Upper lobe of right lung (tissue), 1 donor: ENCODE results near the gene PPP2CA. TPM values are rescaled to one million over a fixed set of nuclear protein-coding genes. Genes with fewer than 3 reads are reported as not detected.

Source experiments
- ATAC-seq: fragments of 200-7000 bp; cut with Tn5 transposase; one replicate; pipeline ENCODE4 v1.9.1; 2020; ENCODE audit warnings: mild to moderate bottlenecking, moderate library complexity
- DNase-seq: peaks from one replicate; pipeline ENCODE4 v3.0.0-alpha.2; 2020
- H3K27ac ChIP-seq: fragments of 200-600 bp; one replicate; pipeline ENCODE4 v1.8.0; 2022
- H3K27me3 ChIP-seq: fragments of 200-600 bp; one replicate; pipeline ENCODE4 v1.8.0; 2022; ENCODE audit warnings: mild to moderate bottlenecking
- H3K36me3 ChIP-seq: fragments of 200-600 bp; one replicate; pipeline ENCODE4 v1.8.0; 2022
- H3K4me1 ChIP-seq: fragments of 200-600 bp; one replicate; pipeline ENCODE4 v1.8.0; 2022
- H3K4me3 ChIP-seq: fragments of 200-600 bp; one replicate; pipeline ENCODE4 v1.8.0; 2022; ENCODE audit warnings: mild to moderate bottlenecking
- H3K9me3 ChIP-seq: fragments of 200-600 bp; one replicate; pipeline ENCODE4 v1.8.0; 2022
- intact Hi-C: fragments of 100-400 bp; cut with DNase I; formaldehyde crosslinking; loops from one replicate; pipeline ENCODE4 v1.11.0; 2022
- total RNA-seq: library from RNA; stranded (reverse); fragmentation: NEBNext Ultra II Directional; extraction: Animal tissue kit (Norgen Biotek cat#: 25700); gene quantifications from one replicate; pipeline ENCODE4 v1.2.1, GENCODE V29; 2021
- TF ChIP-seq, protein P1 (sequence below): fragments of 200-600 bp; IDR thresholded peaks from one replicate; pipeline ENCODE4 v1.8.0; 2022; ENCODE audit warnings: antibody characterized with exemption
- donor health status: DM: no; HTN: yes; CAD: no; lungs with severe emphysema.

The PPP2CA gene
- total RNA-seq, 1 donor from 2014 or later, result 108 TPM

DNA sequence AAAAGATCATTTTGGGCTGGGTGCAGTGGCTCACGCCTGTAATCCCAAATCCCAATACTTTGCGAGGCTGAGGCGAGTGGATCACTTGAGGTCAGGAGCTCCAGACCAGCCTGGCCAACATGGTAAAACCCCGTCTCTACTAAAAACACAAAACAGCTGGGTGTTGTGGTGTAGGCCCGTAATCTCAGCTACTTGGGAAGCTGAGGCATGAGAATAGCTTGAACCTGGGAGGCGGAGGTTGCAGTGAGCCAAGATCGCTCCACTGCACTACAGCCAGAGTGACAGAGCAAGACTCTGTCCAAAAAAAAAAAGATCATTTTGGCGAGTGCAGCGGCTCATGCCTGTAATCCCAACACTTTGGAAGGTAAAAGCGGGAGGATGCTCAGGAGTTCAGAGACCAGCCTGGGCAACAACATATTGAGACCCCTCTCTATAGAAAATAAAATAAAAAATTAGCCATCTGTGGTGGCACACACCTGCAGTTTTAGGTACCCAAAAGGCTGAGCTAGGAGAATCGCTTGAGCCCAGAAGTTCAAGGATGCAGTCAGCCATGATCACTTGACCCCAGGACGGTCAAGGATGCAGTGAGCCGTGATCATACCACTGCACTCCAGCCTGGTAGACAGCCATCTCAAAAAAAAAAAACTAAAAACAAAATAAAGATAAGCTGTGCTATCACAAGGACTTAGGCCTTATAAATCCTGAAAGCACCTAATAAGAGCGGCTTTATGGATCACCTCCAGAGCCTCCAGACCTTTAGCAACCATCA, 16.2 kb downstream of the PPP2CA start:
- H3K4me1 ChIP-seq, result peaks cover 9% of the 10 kb centered on the region
- H3K9me3 ChIP-seq, result no peaks in the 10 kb centered on the region
- H3K36me3 ChIP-seq, result peaks cover 6% of the 10 kb centered on the region
- no peak overlapping the region for H3K4me3 ChIP-seq
- DNase-seq, result no peak
- TF ChIP-seq, protein P1, sequence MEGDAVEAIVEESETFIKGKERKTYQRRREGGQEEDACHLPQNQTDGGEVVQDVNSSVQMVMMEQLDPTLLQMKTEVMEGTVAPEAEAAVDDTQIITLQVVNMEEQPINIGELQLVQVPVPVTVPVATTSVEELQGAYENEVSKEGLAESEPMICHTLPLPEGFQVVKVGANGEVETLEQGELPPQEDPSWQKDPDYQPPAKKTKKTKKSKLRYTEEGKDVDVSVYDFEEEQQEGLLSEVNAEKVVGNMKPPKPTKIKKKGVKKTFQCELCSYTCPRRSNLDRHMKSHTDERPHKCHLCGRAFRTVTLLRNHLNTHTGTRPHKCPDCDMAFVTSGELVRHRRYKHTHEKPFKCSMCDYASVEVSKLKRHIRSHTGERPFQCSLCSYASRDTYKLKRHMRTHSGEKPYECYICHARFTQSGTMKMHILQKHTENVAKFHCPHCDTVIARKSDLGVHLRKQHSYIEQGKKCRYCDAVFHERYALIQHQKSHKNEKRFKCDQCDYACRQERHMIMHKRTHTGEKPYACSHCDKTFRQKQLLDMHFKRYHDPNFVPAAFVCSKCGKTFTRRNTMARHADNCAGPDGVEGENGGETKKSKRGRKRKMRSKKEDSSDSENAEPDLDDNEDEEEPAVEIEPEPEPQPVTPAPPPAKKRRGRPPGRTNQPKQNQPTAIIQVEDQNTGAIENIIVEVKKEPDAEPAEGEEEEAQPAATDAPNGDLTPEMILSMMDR, result no peak
- H3K27ac ChIP-seq, result no peak overlapping the region
- H3K27me3 ChIP-seq, result no peaks in the 10 kb centered on the region
- intact Hi-C loops, result no loop called here
- no peak for ATAC-seq

DNA sequence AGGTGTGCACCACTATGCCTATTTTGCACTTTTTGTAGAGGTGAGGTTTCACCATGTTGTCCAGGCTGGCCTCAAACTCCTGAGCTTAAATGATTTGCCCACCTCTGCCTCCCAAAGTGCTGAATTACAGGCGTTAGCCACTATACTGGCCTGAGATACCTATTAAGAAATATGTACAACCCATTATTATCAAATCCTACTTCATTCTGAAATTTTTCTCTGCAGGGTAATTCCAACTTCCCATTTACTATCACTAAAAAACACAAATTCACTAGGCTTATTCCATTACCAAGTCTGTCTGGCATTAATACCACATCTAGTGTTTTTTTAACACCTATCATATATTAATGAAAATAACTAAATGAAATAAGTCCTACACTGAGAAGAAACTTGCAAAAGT, 18.2 kb downstream of the PPP2CA start:
- Histone ChIP-seq H3K36me3 (peaks cover 25% of the 10 kb centered on the region), H3K4me3 (no peak overlapping the region), H3K27ac (no peak overlapping the region), H3K4me1 (peaks cover 4% of the 10 kb centered on the region), H3K9me3 (no peaks in the 10 kb centered on the region), H3K27me3 (no peaks in the 10 kb centered on the region)
- TF ChIP-seq, protein P1, result no peak
- no peak for DNase-seq
- intact Hi-C loops, result no loop called here
- no peak for ATAC-seq

DNA sequence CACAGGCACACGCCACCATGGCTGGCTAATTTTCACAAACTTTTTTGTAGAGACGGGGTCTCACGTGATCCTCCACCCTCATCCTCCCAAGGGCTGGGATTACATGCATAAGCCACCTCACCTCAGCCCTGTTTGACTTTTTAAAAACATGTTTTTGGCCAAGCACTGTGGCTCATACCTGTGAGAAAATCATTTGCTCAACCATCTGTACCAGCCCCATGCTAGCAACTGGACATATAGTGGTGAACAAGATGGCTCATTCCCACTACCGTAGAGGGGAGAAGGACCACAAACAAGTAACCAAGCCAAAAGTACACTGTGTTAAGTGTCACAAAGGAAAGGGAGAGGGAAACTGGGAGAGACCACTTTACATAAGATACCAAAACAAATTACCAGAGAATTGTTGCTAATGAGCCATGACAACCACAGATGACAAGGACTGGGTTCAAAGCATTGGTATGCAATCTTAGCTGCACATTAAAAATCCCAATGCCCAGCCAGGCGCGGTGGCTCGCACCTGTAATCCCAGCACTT, 19.2 kb downstream of the PPP2CA start:
- no peak overlapping the region for H3K27ac ChIP-seq
- ATAC-seq (no peak), DNase-seq (no peak)
- TF ChIP-seq, protein P1, result no peak
- H3K27me3 ChIP-seq, result no peaks in the 10 kb centered on the region
- H3K9me3 ChIP-seq, result no peaks in the 10 kb centered on the region
- peaks cover 35% of the 10 kb centered on the region for H3K36me3 ChIP-seq
- H3K4me3 ChIP-seq, result no peak overlapping the region
- intact Hi-C loops, result no loop called here
- H3K4me1 ChIP-seq, result peaks cover 4% of the 10 kb centered on the region

- Histone ChIP-seq H3K27me3 (no peaks in the 10 kb centered on the region), H3K9me3 (no peaks in the 10 kb centered on the region), H3K27ac (no peak overlapping the region), H3K4me3 (no peak overlapping the region), H3K4me1 (no peaks in the 10 kb centered on the region), H3K36me3 (peaks cover 56% of the 10 kb centered on the region)
- no peak for ATAC-seq
- intact Hi-C loops, result no loop called here
- DNase-seq, result no peak
- TF ChIP-seq, protein P1, result no peak
These were observed 21.3 kb downstream of the PPP2CA start for GRCh38 chr5:134204575-134204974.

- no peak overlapping the region for H3K4me3 ChIP-seq
- H3K36me3 ChIP-seq, result peaks cover 65% of the 10 kb centered on the region
- DNase-seq (no peak), ATAC-seq (no peak)
- intact Hi-C loops, result no loop called here
- H3K27me3 ChIP-seq, result no peaks in the 10 kb centered on the region
- no peaks in the 10 kb centered on the region for H3K9me3 ChIP-seq
- H3K4me1 ChIP-seq, result no peaks in the 10 kb centered on the region
- H3K27ac ChIP-seq, result no peak overlapping the region
- TF ChIP-seq, protein P1, result no peak
These were observed 22.2 kb downstream of the PPP2CA start for GRCh38 chr5:134203630-134204029.
